Measurements from ENCODE around the gene ACAA2.
A peak's percentile ranks its signal among the peaks of the same experiment; 100 is the strongest.
"Not testable (repeated sequence)": the region's sequence is repeated elsewhere in the genome, so short reads cannot be mapped to it uniquely, and the experiment has no call there.

Gene ACAA2

GRCh38 chr18:49808553-49809191, 4.7 kb downstream of the ACAA2 start:
- not testable (repeated sequence) for DNase-seq

DNA sequence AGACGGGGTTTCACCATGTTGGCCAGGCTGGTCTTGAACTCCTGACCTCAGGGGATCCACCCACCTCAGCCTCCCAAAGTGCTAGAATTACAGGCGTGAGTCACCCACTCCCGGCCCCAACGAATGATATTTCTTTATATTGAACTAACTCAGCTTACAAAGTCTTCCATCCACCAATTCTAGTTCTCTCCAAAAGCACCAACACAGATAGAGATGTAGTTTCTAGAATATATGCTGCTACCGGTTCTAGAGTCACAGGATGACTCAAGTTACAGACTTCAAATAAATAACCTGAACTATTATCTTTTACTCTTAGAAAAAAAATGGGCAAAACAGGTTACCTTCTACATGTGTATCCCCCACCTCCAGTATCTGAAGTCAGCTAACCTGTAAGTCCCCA, 9.2 kb downstream of the ACAA2 start:
- DNase-seq, result no peak

DNA sequence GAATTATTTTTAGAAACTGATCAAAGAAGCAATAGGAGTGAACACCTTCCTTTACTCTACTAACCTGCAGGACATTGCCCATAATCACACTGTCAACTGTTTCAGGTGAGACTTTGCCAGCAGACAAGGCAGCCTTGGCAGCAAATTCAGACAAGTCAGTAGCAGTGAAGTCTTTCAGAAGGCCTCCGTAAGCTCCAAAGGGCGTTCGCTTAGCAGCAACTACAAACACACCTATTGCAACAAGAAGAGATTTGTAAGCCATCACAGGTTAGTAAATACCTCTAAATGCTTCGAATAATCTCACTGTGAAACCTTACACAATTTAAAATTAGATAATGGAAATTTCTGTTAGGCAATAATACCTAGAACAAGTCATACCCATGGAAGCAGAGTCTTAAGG, 10.7 kb downstream of the ACAA2 start:
- no peak for DNase-seq

DNA sequence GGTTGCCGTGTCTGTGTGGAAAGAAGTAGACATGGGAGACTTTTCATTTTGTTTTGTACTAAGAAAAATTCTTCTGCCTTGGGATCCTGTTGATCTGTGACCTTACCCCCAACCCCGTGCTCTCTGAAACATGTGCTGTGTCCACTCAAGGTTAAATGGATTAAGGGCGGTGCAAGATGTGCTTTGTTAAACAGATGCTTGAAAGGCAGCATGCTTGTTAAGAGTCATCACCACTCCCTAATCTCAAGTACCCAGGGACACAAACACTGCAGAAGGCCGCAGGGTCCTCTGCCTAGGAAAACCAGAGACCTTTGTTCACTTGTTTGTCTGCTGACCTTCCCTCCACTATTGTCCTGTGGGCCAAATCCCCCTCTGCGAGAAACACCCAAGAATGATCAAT, 12.8 kb downstream of the ACAA2 start:
- DNase-seq, result not testable (repeated sequence)

DNA sequence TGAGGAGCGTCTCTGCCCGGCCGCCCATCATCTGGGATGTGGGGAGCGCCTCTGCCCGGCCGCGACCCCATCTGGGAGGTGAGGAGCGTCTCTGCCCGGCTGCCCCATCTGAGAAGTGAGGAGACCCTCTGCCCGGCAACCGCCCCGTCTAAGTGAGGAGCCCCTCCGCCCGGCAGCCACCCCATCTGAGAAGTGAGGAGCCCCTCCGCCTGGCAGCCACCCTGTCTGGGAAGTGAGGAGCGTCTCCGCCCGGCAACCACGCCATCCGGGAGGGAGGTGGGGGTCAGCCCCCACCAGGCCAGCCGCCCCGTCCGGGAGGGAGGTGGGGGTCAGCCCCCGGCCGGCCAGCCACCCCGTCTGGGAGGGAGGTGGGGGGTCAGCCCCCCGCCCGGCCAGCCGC, 13.5 kb downstream of the ACAA2 start:
- DNase-seq, result not testable (repeated sequence)

DNA sequence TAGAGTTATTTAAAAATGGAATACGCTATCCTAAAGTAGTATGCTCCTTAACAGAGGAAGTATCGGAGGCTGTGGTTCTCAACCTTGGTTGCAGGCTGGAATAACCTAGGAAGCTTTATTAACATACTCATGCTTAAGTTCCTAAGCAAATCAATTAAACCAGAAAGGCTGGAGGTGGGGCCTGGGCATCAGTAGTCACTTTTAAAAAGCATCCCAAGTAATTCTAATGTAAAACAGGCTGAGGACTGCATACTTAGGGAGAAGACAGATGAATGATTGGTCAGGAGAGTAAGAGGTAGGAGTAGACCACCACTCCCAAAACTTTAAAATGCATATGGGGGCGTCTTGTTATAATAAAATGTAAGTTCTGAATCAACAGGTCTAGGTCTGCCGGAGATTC, 15.3 kb downstream of the ACAA2 start:
- DNase-seq, result no peak

DNA sequence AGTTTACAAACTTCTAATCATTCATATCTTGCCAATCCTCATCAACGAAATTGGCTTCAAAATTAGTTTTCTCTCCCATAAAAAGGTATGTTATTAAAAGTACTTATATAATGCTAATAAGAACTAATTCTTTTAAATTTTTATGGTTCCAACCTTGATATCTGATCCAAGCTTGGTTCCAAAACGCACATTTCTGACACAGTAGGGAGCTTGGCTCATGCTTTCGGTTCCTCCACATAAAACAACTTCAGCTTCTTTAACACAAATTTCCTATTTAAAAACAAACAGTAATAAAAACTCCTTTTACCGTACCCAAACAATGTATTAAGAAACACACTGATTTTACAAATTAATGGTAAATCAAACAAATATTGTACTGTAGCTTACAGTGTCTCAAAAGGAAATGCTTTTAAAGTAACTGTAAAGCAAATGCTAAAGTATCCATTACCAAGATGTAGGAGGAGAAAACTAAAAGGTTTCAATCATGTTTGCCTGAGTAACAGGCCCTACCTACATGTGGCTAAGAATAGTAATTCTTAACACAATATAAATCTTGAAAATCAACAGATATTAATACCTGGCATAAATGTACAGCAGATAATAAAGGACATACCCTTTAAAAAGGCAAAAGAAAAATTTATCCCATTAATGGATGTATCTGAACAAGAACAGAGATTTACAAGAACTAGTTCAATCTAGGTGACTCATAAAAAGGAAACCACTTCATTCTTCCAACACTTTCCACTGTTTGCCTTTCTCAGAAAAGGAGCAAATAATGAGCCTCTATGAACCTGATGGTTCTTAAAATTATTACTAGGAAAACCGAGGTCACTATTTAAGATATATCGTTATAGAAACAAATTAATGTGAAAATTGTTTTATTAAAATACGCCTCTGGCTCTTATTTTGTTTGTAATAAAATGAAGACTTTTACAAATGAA, 17.5 kb downstream of the ACAA2 start:
- DNase-seq, result no peak

DNA sequence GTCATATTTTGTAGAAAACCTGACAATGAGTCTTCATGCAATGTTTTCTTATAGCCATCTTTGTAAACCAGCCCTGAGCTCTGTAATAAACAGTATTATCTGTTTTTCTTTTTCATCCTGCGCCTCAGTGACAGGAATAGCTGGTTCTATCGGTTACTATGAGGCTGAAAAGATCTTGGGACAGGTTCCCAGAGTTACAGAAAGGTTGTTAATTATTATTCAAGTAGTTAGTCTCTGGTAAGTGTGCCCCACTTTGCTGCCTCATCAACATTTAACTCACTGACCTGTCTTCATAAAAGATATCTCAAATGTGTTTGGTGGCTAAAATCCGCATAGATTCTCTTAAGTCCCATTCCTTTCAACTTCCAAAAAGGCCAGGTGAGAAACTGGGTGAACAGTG, 18.6 kb downstream of the ACAA2 start:
- DNase-seq, result no peak

- not testable (repeated sequence) for DNase-seq
These were observed 23.7 kb downstream of the ACAA2 start for GRCh38 chr18:49789560-49790134.

DNA sequence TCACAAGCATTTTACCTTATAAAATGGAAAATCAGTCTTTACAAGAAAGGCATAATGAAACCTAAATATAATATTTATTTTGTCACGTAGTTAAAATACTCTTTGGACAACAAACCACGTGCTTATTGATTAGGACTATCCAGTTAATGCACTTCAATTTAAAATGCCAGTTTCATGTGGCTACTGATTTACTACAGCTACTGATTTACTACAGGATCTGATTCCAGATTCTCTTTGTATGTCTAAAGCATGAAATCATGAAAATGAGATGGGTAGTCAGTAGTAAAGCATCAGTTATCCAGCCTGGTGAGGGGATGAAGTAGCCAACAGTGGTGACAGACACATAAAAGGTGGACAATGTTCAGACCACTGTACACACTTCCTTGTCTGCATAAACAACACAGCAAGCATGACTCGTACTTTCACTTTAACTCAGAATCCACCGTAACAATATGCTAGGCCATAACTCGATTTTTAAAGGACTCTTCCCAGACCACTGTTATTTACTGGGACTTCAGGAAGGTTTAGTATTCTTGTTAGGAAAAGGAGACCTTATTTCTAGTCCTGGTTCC, 24.9 kb downstream of the ACAA2 start:
- DNase-seq, result no peak

- DNase-seq, result no peak
These were observed 27.2 kb downstream of the ACAA2 start for GRCh38 chr18:49786019-49786720.

DNA sequence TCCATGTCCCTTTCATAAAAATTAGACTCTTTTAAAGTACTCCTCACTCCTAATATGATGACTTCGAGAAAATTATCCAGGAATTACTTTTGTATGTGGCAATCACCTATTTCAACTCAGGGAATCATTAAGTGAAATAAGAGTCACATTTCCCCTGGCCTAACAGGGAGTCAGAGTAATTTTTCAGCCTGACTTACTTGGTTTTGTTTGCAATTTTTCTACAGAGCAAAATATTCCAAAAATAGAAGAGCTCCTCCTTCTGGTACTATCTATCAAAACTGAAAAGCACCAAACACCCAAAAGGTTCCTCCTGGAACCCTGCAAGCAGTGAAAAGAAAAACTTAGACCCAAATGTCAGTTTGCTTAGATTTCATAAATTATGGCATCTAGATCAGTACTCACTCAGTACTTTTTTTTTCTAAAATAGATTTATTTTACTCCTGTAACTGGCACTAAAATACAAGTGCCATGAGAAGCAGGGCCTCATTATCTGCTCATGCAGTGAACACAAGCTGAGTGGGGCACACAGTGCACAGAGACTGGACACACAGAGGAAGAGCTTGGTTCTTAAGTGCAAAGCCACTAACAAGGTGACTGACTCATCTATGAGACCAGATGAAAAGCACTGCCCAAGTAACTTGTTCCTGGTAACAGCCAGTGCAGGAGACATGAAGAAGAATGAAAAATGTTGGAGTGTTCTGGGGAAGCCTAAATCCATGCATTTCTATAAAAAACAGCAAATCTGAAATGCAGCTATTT, 28.7 kb downstream of the ACAA2 start:
- DNase-seq, result no peak

GRCh38 chr18:49783631-49784030, 29.7 kb downstream of the ACAA2 start:
- DNase-seq, result not testable (repeated sequence)

- peak; percentile 8 for DNase-seq
These were observed 34.4 kb downstream of the ACAA2 start for GRCh38 chr18:49778826-49779465.

- DNase-seq, result no peak
These were observed 44.1 kb downstream of the ACAA2 start for GRCh38 chr18:49769047-49769728.

- DNase-seq, result peak; percentile 29
These were observed 45.3 kb downstream of the ACAA2 start for GRCh38 chr18:49768051-49768391.

- no peak for DNase-seq
These were observed 46.0 kb downstream of the ACAA2 start for GRCh38 chr18:49767111-49768050.

- no peak for DNase-seq
These were observed 46.7 kb downstream of the ACAA2 start for GRCh38 chr18:49766646-49767045.

DNA sequence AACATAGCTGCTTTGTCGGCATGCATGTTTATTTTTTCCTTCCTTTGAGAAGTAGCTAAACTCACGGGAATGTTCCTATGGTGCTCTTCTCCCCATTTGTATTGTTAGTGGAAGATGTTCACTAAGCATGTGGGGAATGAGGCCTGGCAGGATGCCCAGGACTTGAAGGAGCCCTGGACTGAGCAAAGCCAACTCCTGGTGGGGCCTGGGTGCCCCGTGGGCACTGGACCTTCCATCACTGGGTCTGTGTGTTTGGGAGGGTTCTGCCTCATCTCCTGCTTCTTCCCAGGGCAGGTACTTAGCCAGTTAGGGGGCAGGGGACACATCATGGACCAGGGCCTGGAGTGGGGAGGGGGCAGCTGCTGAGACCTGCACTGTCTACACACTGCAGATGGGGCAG, 49.3 kb downstream of the ACAA2 start:
- DNase-seq, result no peak

DNA sequence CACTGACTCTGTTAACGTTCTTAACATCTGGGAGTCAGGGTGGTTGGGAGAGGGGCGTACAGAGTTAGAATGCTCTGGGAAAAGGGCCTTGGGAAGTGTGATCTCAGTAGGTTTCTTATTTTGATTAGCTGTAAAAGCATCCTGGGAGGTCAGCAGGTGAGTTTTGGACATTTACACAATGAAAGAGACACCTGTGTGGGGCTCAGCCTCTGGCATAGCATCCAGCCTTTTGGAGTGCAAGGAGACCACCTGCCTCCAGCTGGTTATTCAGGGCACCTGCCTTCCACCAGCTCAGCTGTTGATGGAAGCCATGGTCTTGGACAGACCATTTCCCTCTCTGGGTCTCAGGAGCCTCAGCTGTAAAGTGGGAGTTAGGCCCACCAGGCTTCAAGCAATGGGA, 49.7 kb downstream of the ACAA2 start:
- DNase-seq, result no peak
